SK-N-SH treated with all-trans-retinoic acid at 6 μM for 48 hours (cell line): ENCODE data around the gene ELMO1.

Experiments
- ATAC-seq: fragments of 200-7000 bp; cut with Tn5 transposase; 3 replicates; pipeline ENCODE4 v1.9.1; 2020; ENCODE audit warnings: mild to moderate bottlenecking, moderate library complexity
- ARNTL ChIP-seq: fragments of 450-650 bp; formaldehyde crosslinking; IDR thresholded peaks from 2 replicates; pipeline ENCODE4 v1.5.0; 2020; ENCODE audit warnings: low read depth, mild to moderate bottlenecking, moderate library complexity, borderline replicate concordance
- BACH2 ChIP-seq: fragments of 250-450 bp; sonication (Bioruptor Pico); IDR thresholded peaks from 2 replicates; pipeline ENCODE4 v1.9.0; 2021; ENCODE audit warnings: mild to moderate bottlenecking, borderline replicate concordance
- ESRRG ChIP-seq: fragments of 250-450 bp; sonication (Bioruptor Pico); IDR thresholded peaks from 2 replicates; pipeline ENCODE4 v1.6.1; 2021; ENCODE audit warnings: mild to moderate bottlenecking
- ISL1 ChIP-seq: fragments of 250-450 bp; sonication (Bioruptor Pico); IDR thresholded peaks from 2 replicates; pipeline ENCODE4 v2.1.2; 2022; ENCODE audit warnings: mild to moderate bottlenecking, moderate library complexity
- RARB ChIP-seq: fragments of 250-450 bp; sonication (Bioruptor Pico); IDR thresholded peaks from 2 replicates; pipeline ENCODE4 v1.8.0; 2021; ENCODE audit warnings: mild to moderate bottlenecking, moderate library complexity
- SNAI2 ChIP-seq: fragments of 250-450 bp; sonication (Bioruptor Pico); IDR thresholded peaks from 2 replicates; pipeline ENCODE4 v1.5.0; 2020; ENCODE audit warnings: mild to moderate bottlenecking, moderate library complexity
- TCF4 ChIP-seq: fragments of 250-450 bp; sonication (Bioruptor Pico); IDR thresholded peaks from 2 replicates; pipeline ENCODE4 v1.8.0; 2021; ENCODE audit warnings: mild to moderate bottlenecking, moderate library complexity, borderline replicate concordance
- ZC3H10 ChIP-seq: fragments of 250-450 bp; sonication (Bioruptor Pico); IDR thresholded peaks from 2 replicates; pipeline ENCODE4 v1.5.1; 2021; ENCODE audit warnings: mild to moderate bottlenecking, moderate library complexity
- ZFP30 ChIP-seq: fragments of 450-650 bp; formaldehyde crosslinking; IDR thresholded peaks from 2 replicates; pipeline ENCODE4 v1.5.0; 2022; ENCODE audit warnings: mild to moderate bottlenecking, moderate library complexity
- ZNF565 ChIP-seq: fragments of 450-650 bp; formaldehyde crosslinking; conservative IDR thresholded peaks from 2 replicates; pipeline ENCODE4 v1.5.0; 2020; ENCODE audit warnings: low read depth, mild to moderate bottlenecking, moderate library complexity
- ZNF70 ChIP-seq: fragments of 450-650 bp; formaldehyde crosslinking; IDR thresholded peaks from 2 replicates; pipeline ENCODE4 v1.5.0; 2020; ENCODE audit warnings: mild to moderate bottlenecking, moderate library complexity
- ZNF8 ChIP-seq: fragments of 450-650 bp; formaldehyde crosslinking; IDR thresholded peaks from 2 replicates; pipeline ENCODE4 v1.5.0; 2020; ENCODE audit warnings: mild to moderate bottlenecking, moderate library complexity
- TF ChIP-seq, protein P1 (sequence below): fragments of 250-450 bp; sonication (Bioruptor Pico); IDR thresholded peaks from 2 replicates; pipeline ENCODE4 v1.5.1; 2020; ENCODE audit warnings: low read depth, mild to moderate bottlenecking, moderate library complexity
- TF ChIP-seq, protein P2 (sequence below): fragments of 250-450 bp; sonication (Bioruptor Pico); IDR thresholded peaks from 2 replicates; pipeline ENCODE4 v1.8.0; 2020; ENCODE audit warnings: mild to moderate bottlenecking, moderate library complexity, borderline replicate concordance
- TF ChIP-seq, protein P3 (sequence below): fragments of 250-450 bp; sonication (Bioruptor Pico); IDR thresholded peaks from 2 replicates; pipeline ENCODE4 v1.5.1; 2021; ENCODE audit warnings: mild to moderate bottlenecking, moderate library complexity
- TF ChIP-seq, protein P4 (sequence below): fragments of 250-450 bp; sonication (Bioruptor Pico); IDR thresholded peaks from 2 replicates; pipeline ENCODE4 v1.8.0; 2021; ENCODE audit warnings: low read depth, mild to moderate bottlenecking, moderate library complexity, borderline replicate concordance
- TF ChIP-seq, protein P5 (sequence below): fragments of 250-450 bp; sonication (Bioruptor Pico); IDR thresholded peaks from 2 replicates; pipeline ENCODE4 v1.5.0; 2020; ENCODE audit warnings: mild to moderate bottlenecking, moderate library complexity

ELMO1 gene

DNA sequence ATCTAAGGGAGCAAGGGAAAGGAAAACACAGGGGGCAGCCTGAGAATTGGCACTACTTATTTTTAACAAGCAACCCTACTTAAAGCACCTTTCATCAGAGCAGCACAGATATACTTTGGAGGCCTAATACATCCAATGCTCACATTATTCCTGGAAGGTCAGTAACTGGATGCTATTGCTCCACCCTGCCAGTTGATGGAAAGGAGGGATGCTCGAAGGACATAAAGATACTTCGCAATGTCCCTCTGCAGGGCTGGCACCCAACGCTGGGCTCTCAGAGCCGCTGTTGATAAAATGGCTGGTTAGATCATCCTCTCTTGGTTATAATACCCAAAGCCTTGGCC is 416.4 kb downstream of the ELMO1 start:
- peak; percentile 65 for ATAC-seq
- TF ChIP-seq ESRRG (CRISPR knock-in tag) (no peak), ISL1 (CRISPR knock-in tag) (no peak)
- TF ChIP-seq, protein P1, sequence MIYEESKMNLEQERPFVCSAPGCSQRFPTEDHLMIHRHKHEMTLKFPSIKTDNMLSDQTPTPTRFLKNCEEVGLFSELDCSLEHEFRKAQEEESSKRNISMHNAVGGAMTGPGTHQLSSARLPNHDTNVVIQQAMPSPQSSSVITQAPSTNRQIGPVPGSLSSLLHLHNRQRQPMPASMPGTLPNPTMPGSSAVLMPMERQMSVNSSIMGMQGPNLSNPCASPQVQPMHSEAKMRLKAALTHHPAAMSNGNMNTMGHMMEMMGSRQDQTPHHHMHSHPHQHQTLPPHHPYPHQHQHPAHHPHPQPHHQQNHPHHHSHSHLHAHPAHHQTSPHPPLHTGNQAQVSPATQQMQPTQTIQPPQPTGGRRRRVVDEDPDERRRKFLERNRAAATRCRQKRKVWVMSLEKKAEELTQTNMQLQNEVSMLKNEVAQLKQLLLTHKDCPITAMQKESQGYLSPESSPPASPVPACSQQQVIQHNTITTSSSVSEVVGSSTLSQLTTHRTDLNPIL (CRISPR knock-in tag), result no peak
- TF ChIP-seq, protein P2, sequence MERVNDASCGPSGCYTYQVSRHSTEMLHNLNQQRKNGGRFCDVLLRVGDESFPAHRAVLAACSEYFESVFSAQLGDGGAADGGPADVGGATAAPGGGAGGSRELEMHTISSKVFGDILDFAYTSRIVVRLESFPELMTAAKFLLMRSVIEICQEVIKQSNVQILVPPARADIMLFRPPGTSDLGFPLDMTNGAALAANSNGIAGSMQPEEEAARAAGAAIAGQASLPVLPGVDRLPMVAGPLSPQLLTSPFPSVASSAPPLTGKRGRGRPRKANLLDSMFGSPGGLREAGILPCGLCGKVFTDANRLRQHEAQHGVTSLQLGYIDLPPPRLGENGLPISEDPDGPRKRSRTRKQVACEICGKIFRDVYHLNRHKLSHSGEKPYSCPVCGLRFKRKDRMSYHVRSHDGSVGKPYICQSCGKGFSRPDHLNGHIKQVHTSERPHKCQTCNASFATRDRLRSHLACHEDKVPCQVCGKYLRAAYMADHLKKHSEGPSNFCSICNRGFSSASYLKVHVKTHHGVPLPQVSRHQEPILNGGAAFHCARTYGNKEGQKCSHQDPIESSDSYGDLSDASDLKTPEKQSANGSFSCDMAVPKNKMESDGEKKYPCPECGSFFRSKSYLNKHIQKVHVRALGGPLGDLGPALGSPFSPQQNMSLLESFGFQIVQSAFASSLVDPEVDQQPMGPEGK (CRISPR knock-in tag), result no peak

DNA sequence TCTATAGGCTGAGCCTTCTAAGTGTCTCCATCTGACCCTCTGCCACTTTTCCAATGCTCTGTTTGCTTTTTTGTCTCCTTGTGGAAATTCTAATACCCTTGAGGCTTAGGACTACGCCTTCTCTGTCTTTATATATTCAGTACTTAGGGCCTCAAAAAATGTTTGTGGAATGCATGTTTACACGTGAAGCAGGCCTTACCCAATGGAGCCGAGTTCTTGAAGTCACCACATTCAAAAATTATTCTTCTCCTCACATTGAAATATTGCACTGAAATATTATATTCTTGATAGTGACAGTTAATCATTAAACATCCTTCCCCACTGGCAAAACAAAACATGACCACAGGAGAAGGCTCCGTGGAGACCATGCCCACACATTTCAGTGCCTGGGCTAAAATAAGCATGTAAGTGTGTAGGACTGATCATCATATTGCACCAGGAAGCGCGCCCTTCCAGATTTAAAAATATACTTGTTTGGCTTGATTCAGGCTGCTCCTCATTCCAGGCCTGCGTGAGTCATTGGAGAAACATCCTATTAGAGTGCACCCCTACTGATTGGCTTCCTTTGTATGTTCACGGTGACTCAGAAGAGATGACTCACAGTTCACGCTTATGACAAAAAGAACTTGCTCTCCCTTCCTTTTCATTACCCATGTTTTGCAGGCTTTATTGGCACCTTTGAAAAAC is 416.9 kb downstream of the ELMO1 start:
- ATAC-seq, result peak; percentile 99

DNA sequence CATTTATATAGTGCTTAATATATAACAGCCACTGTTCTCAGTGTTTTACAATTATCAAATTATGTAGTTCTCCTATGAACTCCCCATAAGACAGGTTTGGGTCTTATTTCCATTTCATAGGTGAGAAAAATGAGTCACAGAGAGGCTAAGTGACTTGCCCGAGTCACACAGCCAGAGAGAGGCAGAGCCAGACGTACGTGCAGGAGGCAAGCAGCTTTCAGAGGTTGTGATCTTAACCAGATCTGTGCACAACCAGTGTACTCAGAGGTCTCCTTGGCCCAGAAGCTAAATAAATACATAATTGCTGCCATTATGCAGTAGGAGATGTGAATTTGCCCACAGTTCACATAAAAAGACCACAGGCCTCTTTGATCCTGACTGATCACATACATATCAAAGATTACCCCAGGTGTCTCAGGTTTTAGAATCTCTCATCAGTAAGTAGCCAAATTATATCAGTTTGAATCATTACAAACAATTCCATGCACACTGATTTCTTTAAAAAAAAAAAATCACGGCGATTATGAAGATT is 419.7 kb downstream of the ELMO1 start:
- TF ChIP-seq, protein P2 (CRISPR knock-in tag), result no peak
- TF ChIP-seq, protein P1 (CRISPR knock-in tag), result no peak
- TF ChIP-seq ISL1 (CRISPR knock-in tag) (no peak), ZNF70 (CRISPR knock-in tag) (no peak), ARNTL (no peak), ZNF8 (no peak), ZFP30 (CRISPR knock-in tag) (no peak), ZC3H10 (CRISPR knock-in tag) (no peak), RARB (CRISPR knock-in tag) (no peak), TCF4 (CRISPR knock-in tag) (no peak)
- TF ChIP-seq, protein P3, sequence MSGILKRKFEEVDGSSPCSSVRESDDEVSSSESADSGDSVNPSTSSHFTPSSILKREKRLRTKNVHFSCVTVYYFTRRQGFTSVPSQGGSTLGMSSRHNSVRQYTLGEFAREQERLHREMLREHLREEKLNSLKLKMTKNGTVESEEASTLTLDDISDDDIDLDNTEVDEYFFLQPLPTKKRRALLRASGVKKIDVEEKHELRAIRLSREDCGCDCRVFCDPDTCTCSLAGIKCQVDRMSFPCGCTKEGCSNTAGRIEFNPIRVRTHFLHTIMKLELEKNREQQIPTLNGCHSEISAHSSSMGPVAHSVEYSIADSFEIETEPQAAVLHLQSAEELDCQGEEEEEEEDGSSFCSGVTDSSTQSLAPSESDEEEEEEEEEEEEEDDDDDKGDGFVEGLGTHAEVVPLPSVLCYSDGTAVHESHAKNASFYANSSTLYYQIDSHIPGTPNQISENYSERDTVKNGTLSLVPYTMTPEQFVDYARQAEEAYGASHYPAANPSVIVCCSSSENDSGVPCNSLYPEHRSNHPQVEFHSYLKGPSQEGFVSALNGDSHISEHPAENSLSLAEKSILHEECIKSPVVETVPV (CRISPR knock-in tag), result no peak
- no peak for ATAC-seq

More for the DNA sequence above, 416.9 kb downstream of the ELMO1 start:
- TF ChIP-seq BACH2 (CRISPR knock-in tag), result no peak
- peak; percentile 54; the same call in 1 of the 2 replicates for TF ChIP-seq SNAI2 (CRISPR knock-in tag)
- peak; percentile 78 for TF ChIP-seq ISL1 (CRISPR knock-in tag)
- TF ChIP-seq, protein P4, sequence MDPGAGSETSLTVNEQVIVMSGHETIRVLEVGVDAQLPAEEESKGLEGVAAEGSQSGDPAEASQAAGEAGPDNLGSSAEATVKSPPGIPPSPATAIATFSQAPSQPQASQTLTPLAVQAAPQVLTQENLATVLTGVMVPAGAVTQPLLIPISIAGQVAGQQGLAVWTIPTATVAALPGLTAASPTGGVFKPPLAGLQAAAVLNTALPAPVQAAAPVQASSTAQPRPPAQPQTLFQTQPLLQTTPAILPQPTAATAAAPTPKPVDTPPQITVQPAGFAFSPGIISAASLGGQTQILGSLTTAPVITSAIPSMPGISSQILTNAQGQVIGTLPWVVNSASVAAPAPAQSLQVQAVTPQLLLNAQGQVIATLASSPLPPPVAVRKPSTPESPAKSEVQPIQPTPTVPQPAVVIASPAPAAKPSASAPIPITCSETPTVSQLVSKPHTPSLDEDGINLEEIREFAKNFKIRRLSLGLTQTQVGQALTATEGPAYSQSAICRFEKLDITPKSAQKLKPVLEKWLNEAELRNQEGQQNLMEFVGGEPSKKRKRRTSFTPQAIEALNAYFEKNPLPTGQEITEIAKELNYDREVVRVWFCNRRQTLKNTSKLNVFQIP (CRISPR knock-in tag), result 0 out of 2 replicates have a peak, but pooled peaks have one; percentile 13

DNA sequence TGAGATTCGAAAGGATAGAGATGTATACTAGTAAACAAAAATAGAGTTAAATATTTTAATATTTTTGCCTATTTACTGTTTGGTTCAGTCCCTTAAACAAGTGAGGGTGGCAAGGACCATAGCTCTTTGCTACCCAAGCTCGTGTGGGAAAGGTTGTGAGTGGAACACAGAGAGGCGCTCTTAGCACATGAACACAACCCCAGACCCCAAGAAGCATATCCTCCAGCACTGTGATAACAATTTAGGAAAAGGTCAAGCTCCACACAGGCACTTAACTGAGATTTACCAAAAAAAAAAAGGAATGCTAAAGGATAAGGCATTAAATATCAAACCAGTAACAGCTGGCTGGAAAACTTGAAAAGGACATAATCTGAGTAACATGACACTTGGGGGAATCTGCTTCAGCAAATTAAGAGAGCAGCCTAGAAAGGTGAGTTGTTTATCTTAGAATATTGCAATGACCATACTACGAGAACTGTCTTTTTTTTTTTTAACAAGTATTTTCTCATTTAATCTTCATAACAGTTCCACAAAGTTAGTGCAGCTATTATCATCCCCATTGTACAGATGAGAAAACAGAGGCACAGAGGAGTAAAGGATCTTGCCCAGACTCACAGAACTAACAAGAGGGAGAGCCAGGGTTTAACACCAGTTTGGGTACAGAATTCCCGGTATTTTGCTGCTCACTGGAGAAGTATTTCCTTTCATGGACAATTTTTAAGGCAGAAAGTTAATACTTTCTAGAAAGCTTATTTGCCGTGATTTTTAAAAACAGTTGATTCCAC is 420.9 kb downstream of the ELMO1 start:
- ATAC-seq, result no peak
- TF ChIP-seq, protein P5, sequence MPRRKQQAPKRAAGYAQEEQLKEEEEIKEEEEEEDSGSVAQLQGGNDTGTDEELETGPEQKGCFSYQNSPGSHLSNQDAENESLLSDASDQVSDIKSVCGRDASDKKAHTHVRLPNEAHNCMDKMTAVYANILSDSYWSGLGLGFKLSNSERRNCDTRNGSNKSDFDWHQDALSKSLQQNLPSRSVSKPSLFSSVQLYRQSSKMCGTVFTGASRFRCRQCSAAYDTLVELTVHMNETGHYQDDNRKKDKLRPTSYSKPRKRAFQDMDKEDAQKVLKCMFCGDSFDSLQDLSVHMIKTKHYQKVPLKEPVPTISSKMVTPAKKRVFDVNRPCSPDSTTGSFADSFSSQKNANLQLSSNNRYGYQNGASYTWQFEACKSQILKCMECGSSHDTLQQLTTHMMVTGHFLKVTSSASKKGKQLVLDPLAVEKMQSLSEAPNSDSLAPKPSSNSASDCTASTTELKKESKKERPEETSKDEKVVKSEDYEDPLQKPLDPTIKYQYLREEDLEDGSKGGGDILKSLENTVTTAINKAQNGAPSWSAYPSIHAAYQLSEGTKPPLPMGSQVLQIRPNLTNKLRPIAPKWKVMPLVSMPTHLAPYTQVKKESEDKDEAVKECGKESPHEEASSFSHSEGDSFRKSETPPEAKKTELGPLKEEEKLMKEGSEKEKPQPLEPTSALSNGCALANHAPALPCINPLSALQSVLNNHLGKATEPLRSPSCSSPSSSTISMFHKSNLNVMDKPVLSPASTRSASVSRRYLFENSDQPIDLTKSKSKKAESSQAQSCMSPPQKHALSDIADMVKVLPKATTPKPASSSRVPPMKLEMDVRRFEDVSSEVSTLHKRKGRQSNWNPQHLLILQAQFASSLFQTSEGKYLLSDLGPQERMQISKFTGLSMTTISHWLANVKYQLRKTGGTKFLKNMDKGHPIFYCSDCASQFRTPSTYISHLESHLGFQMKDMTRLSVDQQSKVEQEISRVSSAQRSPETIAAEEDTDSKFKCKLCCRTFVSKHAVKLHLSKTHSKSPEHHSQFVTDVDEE (CRISPR knock-in tag), result no peak
- TF ChIP-seq ZNF565 (no peak), ZNF70 (CRISPR knock-in tag) (no peak), TCF4 (CRISPR knock-in tag) (no peak)
- TF ChIP-seq, protein P3 (CRISPR knock-in tag), result no peak
- TF ChIP-seq, protein P1 (CRISPR knock-in tag), result no peak
